ENCODE data around the gene RRAS. TPM values are rescaled to one million over a fixed set of nuclear protein-coding genes. Genes with fewer than 3 reads are reported as not detected.

The RRAS gene
- total RNA-seq, 1 donor from 2014 or later, result 8.9 TPM

DNA sequence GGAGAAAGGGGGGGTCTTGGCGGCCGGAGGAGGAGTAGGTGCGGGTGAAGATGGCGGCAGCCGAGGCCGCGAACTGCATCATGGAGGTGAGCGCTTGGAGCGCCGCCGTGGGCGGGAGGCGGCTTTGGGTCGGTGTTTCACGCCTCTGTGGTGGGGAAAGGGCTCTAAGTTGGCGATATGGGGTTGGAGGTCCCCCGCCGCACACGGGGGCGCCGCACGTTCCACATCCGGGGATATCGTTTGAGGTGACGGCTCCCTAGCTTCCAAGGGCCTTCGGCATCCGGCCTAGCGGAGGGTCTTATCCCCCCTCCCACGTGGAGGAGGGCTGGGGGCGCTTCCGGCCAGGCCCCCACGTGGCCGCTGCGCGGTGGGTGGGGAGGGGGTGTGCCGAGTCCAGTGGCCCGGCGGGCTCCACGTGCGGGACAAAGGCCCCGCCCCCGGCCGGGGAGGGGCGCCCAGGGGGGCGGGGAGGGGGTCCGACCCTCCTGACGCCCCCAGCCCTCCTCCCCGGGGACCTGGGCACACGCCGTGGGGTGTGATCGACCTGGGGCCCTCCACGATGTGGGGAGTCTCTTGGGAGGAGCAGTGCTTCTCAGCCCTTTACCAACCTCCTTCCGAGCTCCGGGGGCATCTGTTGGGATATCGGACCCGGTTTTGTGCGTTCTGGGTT is 37.4 kb upstream of the RRAS start, which contains the start of gene PRMT1:
Gene PRMT1, plus strand, starts transcription at position 41 of the 670 bp plus-strand sequence. Its CDS starts 10 bp downstream, at position 51.
- DNase-seq (ENCODE audit: low spot score) (peak; percentile 71), ATAC-seq (peak; percentile 29)

DNA sequence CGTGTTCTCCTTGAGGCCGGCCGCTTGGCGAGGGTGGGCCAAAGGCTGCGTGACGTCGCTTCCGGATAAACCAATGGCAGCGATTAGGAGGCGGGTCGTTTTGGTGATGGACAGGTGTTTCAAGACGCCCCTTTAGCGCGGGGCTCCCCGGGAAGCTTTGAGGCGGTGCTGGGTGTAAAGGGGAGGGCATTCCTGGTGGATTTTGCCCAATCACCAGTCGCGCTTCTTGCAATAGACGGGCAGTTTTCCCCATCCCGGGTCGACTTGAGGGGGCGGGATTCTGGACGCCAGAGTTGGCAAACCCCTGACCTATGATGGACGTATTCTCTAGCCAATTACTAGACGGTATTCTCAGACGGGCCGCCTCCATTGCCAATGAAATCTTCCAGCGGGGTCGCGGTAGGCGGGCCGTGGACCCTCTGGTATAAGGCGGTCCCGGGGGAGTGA is 36.9 kb upstream of the RRAS start:
- ATAC-seq (peak; percentile 69), DNase-seq (ENCODE audit: low spot score) (peak; percentile 100)

DNA sequence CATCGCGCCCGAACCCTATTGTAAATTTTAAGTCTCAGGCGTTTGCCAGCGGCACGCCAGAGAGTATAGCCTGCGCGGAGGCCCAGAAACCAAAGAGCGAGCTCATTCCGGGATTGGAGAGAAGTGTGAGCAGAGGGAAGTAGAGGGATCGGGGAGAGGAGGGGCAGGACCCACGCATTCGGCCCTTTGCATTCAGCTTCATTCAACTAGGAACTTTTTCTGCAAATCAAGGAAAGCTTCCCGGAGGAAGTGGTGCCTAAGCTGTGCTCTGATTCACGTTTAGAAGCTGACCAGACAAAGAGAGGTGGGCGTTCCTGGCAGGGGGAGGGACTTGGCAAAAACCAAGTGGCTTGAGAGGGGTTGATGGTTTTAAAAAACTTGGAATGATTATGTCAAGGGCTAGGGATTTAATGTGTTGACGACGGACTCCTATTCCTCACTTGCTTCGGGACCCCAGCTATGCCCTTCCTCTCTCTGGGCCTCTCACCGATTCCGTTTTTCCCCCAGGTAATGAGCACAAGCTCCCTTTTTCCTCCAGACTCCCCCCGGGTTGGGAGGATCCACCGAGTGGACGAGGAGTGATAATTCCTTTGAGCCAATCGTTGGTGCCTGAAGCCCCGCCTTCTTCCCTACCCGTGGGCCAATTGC is 36.3 kb upstream of the RRAS start:
- ATAC-seq (peak; percentile 75), DNase-seq (ENCODE audit: low spot score) (no peak)

DNA sequence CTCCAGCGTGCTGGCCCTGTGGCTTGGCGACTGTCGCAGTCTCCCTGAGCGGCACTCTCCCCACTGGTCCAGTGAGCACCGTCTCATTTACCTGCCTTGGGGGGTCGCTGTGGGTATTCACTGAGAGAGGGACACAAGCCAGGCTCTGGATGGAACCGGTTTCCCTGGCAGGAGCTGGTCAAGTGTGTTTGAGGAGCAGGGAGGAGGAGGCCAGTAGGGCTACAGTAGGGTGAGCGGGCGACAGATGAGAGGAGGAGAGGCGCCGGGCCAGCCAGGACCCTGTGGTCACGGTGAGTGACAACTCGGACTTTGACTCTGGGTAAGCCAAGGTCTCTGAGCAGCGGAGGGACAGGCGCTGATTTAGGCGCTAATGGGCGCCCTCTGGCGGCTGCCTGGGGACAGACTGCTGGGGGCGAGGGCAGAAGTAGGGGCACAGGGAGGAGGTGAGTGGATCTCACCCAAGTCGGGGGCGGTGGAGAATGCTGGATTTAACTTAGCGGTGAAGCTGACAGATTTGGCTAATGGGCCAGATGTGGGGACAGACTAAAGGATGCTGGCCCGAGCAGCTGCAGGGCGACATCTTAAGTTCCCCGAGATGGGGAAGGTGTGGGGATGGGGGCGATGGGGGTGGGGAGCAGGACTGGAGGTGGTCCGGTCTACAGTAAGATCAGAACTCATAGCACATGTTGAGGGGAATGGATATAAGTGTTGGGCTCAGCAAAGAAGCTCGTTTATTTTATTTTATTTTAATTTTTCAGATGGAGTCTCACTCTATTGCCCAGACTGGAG is 32.4 kb upstream of the RRAS start:
- DNase-seq (ENCODE audit: low spot score) (peak; percentile 82), ATAC-seq (peak; percentile 63)

DNA sequence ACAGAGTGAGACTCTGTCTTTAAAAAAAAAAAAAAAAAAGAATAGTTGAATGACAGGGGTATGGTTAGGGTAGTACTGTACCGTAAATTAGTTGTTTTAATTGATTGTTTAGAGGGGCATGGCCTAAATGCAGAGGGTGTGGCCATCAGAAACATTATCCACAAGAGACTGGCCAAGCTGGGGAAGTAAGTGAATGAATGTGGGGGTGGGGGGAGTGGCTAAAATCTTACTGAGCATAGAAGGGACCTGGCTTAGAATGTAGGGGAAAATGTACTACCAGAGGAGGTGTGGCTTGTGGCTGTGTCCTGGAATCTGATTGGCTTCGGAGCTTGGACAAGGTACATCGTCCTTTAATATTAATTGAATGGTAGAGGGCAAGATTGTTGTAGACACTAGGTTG is 29.6 kb upstream of the RRAS start:
- ATAC-seq, result no peak

DNA sequence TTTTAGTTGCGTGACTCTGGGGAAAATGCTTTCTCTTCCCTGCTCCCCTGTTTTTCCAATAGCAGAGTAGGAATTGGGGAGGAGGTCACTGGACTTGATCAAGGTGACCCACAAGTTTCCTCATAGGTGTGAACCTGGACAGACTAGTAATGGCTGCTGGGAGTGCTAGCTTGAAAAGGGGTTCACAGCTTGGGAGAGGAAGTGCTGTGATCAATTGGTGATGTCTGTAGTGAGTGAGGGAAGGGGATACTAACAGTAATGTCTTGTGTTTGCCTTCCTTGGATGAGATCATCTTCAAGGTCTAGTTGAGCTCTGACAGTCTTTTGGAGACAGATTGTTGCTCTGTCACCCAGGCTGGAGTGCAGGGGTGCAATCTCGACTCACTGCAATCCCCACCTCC is 27.5 kb upstream of the RRAS start:
- ATAC-seq, result no peak
- no peak for DNase-seq (ENCODE audit: low spot score)

More for the DNA sequence above, 29.6 kb upstream of the RRAS start:
- DNase-seq (ENCODE audit: low spot score), result no peak

DNA sequence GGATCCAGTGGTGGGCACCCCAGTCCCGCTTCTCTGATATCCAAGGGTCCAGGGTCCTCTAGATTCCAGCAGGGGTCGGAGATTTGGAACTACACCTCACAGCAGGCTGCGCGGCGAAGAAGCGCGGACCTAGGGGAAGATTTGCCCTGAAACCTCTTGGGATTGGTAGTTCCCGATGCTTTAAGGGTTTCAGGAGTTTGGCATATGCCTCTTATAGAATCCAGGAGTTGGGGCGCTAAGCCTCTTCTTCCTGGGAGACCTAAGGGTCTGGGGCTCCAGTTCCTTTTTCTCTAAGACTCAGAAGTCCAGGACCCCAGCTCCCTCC is 26.1 kb upstream of the RRAS start:
- ATAC-seq (peak; percentile 6), DNase-seq (ENCODE audit: low spot score) (no peak)

DNA sequence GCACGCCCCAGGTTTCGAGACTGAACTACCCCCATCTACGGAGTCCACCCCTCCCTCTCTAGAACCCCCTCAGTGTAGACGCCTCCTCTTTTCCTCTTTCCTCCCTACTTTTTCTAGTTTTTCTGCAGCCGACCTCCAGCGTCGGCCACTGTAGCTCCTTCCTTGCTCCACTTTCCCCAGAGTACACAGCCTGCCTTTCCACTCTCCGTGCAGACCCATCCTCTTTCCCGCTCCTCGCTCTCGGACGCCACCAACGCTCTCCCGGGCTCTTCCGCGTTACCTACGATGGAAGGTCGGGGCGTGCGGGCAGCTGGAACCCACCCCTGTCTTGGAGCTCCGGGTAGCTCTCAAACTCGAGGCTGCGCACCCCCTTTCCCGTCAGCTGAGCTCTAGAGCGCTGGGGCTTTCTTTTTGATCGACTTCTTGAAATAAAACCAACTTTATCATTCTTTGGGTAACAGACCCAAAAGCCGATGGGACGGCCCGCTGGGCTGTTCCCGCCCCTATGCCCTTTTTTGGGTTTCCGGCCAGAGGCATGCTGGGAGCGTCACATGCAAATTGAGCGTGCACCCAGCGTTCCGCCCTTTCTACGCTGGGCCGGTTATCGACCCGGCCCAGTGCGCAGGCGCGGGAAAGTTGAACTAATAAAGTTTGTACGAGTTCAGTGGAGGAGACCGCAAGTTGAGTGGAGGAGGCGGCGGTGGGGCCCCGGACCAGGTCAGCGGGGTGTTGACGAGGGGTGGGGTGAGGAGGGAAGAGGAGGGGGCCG is 25.6 kb upstream of the RRAS start, which contains the start of the genes BCL2L12 and IRF3:
Gene BCL2L12, plus strand, starts transcription at position 583 of the 769 bp plus-strand sequence. CDS start 760 bp downstream, outside the sequence.
Gene IRF3, minus strand, starts transcription at position 507 of the 769 bp plus-strand sequence. CDS start 1,019 bp downstream, outside the sequence.
- ATAC-seq, result peak; percentile 83
- peak; percentile 99 for DNase-seq (ENCODE audit: low spot score)

DNA sequence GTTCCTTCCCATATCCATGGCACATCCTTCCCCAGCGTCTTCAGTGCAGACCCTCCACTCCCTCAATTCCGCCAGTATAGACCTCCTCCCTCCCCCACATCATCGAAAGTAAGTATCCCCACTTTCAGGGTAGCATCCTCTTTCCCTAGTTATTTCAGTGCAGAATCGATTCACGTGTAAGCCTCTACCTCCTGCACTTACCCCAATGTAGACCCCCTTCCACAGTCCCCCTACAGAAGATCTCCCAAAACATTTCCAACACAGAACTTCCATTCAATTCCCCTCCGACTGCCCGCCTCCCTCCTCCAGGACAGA is 25.1 kb upstream of the RRAS start:
- ATAC-seq, result no peak
- DNase-seq (ENCODE audit: low spot score), result no peak

DNA sequence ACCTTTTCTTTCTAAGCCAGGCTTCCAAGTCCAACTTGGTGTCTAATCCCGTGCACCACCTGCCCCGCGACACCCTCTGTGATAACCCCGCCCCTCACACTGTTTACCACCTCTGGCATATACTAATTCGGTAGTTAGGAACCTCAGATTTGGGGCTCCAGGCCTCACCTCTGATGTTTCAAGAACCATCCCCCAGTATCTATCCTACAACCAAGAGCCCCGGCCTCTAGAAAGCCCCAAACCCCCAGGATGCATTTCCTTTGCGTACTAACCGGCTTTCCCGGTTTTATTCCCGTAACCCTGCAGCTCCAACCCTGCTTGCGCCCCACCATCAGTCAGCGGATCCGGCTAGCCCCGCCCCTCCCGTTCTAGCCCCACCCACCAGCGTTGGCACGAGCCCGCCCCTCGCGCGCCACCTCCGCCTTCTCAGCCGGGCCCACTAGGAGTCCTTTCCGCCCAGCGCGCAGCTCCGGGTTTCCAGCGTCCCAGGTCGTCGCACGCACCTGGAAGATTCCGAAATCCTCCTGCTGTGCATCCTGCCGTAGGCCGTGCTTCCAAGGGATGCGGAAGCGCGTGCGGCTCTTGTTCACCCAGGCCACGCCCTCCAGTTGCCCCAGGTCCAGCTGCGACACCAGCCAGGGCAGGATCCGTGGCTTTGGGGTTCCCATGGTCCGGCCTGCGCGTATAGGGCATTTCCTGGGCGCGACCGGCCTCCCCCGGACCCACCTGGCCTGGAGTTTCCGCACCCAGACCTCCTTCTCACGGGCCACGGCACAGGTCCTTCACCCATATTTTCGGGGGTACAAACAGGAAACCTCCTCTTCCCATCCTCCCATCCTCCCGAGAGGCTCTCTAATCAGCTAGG is 24.5 kb upstream of the RRAS start:
- ATAC-seq (peak; percentile 84), DNase-seq (ENCODE audit: low spot score) (peak; percentile 91)

DNA sequence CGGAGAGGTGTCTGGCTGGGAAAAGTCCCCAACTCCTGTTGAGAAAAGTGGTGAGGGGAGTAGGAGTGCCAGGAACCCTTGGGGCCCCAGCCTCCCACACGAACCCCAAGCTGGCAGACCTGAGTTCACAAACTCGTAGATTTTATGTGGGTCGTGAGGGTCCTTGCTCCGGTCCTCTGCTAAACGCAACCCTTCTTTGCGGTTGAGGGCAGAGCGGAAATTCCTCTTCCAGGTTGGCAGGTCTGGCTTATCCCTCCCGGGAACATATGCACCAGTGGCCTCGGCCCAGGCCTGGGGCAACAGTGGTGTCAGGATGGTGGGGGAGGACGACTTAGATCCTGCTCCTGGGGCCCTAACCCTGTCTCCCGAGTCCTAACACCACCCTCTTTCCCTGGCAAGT is 23.3 kb upstream of the RRAS start:
- DNase-seq (ENCODE audit: low spot score), result no peak
- ATAC-seq, result no peak

DNA sequence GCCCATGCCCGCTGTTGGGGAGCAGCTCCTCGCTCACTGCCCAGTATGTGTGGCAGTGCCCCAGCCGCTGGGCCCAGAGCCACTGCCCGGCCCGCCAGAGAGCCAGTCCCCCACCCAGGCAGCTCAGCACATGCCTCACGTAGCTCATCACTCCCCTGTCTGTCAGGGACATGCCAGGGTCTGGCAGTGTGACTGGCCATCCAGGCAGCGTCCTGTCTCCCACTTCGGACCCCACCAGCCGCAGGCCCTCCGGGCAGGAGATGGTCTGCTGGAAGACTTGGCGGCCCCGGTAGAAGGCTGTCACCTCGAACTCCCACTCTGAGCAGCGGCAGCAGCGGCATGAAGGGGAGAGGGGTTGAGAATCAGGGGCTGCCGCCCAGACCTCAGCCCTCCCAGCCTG is 22.1 kb upstream of the RRAS start:
- DNase-seq (ENCODE audit: low spot score) (no peak), ATAC-seq (no peak)

DNA sequence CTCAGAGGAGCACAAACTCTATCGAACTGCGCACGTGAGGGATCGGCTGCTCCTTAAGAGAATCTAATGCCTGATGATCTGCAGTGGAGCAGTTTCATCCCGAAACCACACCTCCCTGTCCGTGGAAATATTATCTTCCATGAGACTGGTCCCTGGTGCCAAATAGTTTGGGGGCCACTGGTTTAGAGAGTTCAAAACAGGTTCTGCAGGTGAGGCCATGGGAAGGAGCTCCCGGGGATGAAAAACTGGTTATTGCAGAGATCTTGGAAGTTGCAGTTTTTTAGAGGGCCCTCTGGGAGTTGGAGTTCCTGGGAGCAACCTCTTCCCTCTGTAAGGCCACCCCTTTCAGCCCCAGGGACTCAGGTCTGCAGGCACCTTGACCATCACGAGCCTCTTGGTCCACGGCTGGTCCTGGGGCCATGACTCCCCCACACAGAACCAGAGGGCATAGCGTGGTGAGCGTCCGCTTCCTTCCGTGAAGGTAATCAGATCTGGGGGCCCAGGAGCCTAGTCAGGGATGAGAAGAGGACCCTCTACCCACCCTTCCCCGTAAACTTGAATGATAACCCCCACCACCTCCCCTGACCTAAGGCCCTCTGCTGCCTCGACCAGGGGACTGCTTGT is 20.5 kb upstream of the RRAS start:
- no peak for ATAC-seq
- DNase-seq (ENCODE audit: low spot score), result no peak

DNA sequence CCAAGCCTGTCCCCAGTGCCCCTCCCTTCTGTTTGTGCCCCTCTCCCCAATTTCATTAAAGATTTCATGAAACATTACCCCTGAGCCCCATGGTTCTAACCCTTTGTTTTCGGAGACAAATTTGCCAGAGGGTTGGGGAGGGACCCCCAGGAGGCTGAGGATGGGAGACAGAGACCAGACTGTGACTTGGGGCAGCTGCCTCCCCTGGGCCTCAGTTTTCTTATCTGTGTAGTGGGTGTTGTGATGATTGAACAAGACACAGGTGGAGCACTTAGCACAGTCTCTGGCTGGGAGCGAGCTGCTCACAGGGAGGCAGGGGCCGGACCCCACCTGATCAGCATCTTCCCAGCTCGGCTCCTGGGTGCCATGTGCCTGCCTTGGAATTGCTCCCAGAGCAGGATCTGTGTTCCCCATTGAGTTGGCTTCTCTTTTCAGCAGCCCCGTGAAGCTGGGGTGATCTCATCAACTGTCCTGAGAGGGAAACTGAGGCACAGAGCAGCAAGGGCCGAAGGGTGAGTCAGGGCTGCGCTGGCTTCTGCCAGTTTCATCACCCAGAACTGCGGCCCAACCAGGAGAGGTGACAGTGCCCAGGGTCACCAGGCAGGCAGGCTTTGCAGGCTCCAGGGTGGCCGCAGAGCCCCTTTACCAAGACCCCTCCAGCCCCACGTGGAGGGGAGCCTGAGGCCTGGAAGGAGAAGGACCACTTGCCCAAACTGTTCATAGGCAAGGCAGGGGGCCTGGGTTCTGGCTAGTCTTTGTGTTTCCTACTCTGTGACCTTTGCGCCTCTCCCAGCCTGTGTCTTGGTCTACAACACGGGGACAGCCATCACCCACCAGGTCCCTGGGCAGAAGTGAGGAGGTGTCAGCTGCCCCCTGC is 18.9 kb upstream of the RRAS start:
- no peak for ATAC-seq

DNA sequence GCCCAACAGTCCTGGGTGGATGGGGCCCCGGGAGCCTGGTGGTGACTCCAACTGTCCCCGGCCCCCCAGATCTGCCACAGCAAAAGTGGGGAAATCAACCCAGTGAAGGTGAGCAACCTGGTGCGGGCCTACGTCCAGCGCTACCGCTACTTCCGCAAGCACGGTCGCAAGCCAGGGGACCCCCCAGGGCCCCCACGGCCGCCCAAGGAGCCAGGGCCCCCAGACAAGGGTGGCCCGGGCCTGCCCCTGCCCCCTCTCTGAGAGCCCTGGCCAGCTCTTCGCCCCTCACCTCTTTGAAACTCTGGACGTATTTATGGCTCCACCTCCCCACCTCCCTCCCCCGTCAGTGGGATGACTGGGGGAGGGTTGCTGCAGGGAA is 18.2 kb upstream of the RRAS start:
- ATAC-seq (no peak), DNase-seq (ENCODE audit: low spot score) (no peak)

More for the DNA sequence above, 18.9 kb upstream of the RRAS start:
- no peak for DNase-seq (ENCODE audit: low spot score)

DNA sequence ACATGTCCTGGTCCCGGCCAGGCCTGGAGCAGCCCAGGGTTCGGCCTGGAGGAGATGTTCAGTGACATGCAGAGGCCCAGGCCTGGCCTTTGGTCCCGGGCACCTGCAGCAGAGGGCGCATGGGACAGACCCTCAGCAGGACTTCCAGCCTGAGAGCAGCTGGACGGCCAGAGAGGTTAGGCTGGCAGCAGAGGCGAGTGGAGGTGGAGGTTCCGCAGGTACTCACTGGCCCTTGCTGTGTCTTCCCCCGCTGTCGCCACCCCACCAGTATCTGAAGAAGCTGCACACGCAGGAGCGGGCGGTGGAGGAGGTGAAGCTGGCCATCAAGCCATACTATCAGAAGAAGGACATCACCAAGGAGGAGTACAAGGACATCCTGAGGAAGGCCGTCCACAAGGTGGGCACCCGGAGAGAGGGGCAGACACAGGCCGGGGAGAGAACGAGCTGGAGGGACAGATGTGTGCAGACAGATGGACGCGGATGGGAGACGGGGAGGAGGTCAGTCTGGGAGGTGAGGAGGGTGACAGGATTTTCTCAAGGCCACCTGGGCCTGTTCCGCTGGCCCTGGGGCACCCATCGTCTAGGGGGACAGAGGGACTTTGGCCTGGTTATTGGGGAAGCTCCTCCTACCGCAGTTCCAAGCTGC is 17.7 kb upstream of the RRAS start:
- DNase-seq (ENCODE audit: low spot score), result no peak
- ATAC-seq, result no peak

DNA sequence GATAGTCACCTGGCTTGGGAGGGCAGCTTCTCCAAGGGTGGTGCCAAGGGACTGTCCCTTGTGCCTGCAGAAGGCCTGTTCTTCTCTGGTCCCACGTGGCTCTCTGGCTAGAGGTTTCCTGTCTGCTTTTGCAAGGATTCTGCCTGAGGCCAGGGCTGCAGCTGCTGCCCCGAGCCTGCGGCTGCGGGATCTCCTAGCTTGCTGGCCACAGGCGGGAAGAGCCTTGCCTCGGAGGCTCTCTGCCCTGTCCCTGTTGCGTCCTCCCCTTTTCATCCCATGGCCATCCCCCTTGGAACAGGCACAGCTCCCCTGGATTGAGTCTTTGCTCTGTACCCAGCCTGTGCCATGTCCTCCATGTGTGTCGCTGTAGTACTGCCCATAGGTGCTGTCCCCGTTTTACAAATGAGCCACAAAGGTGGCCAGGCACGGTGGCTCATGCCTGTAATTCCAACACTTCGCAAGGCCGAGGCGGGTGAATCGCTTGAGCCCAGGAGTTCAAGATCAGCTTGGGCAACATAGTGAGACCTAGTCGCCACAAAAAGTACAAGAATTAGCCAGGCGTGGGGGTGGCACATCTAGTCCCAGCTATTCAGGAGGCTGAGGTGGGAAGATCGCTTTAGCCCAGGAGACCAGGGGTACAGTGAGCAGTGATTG is 16.6 kb upstream of the RRAS start:
- ATAC-seq, result no peak
- DNase-seq (ENCODE audit: low spot score), result no peak
